OCI-LY7 (cell line): ENCODE results near the gene ZCCHC14.

Source experiments
- EZH2phosphoT487 ChIP-seq: fragments of 200-600 bp; sonication (generic); IDR thresholded peaks from 2 replicates; pipeline ENCODE4 v1.6.1; 2018; ENCODE audit warnings: low read depth, borderline replicate concordance, mild to moderate bottlenecking, mixed run types, antibody characterized with exemption, low read length, moderate library complexity, mixed read lengths
- TF ChIP-seq, protein P1 (sequence below): fragments of 200-600 bp; sonication (generic); conservative IDR thresholded peaks from 2 replicates; pipeline ENCODE4 v1.5.1; 2014; ENCODE audit warnings: mild to moderate bottlenecking, antibody characterized with exemption, low read length, moderate library complexity, mixed read lengths

GRCh38 chr16:87483481-87483880 is 9.3 kb downstream of the ZCCHC14 start:
- TF ChIP-seq, protein P1, sequence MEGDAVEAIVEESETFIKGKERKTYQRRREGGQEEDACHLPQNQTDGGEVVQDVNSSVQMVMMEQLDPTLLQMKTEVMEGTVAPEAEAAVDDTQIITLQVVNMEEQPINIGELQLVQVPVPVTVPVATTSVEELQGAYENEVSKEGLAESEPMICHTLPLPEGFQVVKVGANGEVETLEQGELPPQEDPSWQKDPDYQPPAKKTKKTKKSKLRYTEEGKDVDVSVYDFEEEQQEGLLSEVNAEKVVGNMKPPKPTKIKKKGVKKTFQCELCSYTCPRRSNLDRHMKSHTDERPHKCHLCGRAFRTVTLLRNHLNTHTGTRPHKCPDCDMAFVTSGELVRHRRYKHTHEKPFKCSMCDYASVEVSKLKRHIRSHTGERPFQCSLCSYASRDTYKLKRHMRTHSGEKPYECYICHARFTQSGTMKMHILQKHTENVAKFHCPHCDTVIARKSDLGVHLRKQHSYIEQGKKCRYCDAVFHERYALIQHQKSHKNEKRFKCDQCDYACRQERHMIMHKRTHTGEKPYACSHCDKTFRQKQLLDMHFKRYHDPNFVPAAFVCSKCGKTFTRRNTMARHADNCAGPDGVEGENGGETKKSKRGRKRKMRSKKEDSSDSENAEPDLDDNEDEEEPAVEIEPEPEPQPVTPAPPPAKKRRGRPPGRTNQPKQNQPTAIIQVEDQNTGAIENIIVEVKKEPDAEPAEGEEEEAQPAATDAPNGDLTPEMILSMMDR, result no peak
- no peak for TF ChIP-seq EZH2phosphoT487
